K562 (cell line): Measurements from ENCODE around the gene PSMG3. TPM values are rescaled to one million over a fixed set of nuclear protein-coding genes. Genes with fewer than 3 reads are reported as not detected.

ENCODE experiments used
- ATAC-seq: fragments of 200-7000 bp; cut with Tn5 transposase; 3 replicates; pipeline ENCODE4 v1.9.1; 2020; ENCODE audit warnings: moderate library complexity
- BruUV-seq: library from RNA; stranded (reverse); fragments of 400-500 nt; replicated peaks from 2 replicates; lab custom pipeline; 2021; lab: Mats Ljungman, UMichigan
- CTCF ChIA-PET: fragments of 300-600 bp; formaldehyde crosslinking; extraction: SDS; loops from one replicate; lab custom pipeline; 2021; ENCODE audit warnings: low intra/inter-chr PET ratio; lab: Yijun Ruan, JAX
- POLR2A ChIA-PET: fragments of 300-600, 350-650 bp; sonication (Branson Sonifier 250); formaldehyde crosslinking; extraction: SDS; loops from one replicate; lab custom pipeline; 2021; ENCODE audit warnings: antibody characterized with exemption, inconsistent platforms; lab: Yijun Ruan, JAX
- DNase-seq, 4 experiments: peaks; one replicate each; pipeline versions ENCODE4 v3.0.0 to v3.0.0-alpha.2; 2011 to 2018; ENCODE audit warnings: low spot score in 3 of 4, mixed read lengths in 3 of 4; ENCODE audit errors: extremely low read depth in 1 of 4
- FAIRE-seq: peaks from 2 replicates; lab custom pipeline; 2011; peaks lifted over from hg19 to GRCh38; lab: Jason Lieb, UNC
- H2AFZ ChIP-seq: 2 replicates; pipeline ENCODE4 v1.6.0; 2011; ENCODE audit warnings: low read depth, low read length, control low read depth, inconsistent platforms
- H3K27ac ChIP-seq: fragments of 200-600 bp; 3 replicates; pipeline ENCODE4 v1.8.0; 2011; ENCODE audit warnings: low read depth, mild to moderate bottlenecking, control low read depth, inconsistent platforms, low read length, moderate library complexity, mixed read lengths; ENCODE audit errors: extremely low read depth
- H3K27me3 ChIP-seq, 2 experiments: fragments of 300-600 bp in 1 of 2; 2 replicates in 1 of 2; 3 replicates in 1 of 2; pipeline versions ENCODE4 v1.6.0 to v1.8.0; 2011; ENCODE audit warnings: inconsistent platforms in 2 of 2, low read length in 2 of 2, mild to moderate bottlenecking in 1 of 2, mixed read lengths in 1 of 2, moderate library complexity in 1 of 2; ENCODE audit not compliant: control insufficient read depth in 2 of 2, insufficient read depth in 2 of 2
- H3K36me3 ChIP-seq: fragments of 300-600 bp; 3 replicates; pipeline ENCODE4 v1.8.0; 2011; ENCODE audit warnings: mild to moderate bottlenecking, low read length, inconsistent platforms; ENCODE audit not compliant: control insufficient read depth, insufficient read depth
- H3K4me1 ChIP-seq, 2 experiments: fragments of 200-600 bp in 1 of 2; replicated peaks in 1 of 2; 2 replicates in 1 of 2; 3 replicates in 1 of 2; pipeline versions ENCODE4 v1.5.1 to v1.8.0; 2011; ENCODE audit warnings: inconsistent platforms in 2 of 2, low read length in 2 of 2, mild to moderate bottlenecking in 1 of 2, mixed read lengths in 1 of 2, moderate library complexity in 1 of 2; ENCODE audit not compliant: control insufficient read depth in 2 of 2, insufficient read depth in 2 of 2
- H3K4me2 ChIP-seq: 2 replicates; pipeline ENCODE4 v1.6.1; 2011; ENCODE audit warnings: low read length, control low read depth, inconsistent platforms, mixed read lengths; ENCODE audit not compliant: insufficient read depth
- H3K4me3 ChIP-seq: fragments of 200-600 bp; sonication (generic), shearing (Covaris generic); 2 replicates; pipeline ENCODE4 v1.5.1; 2016; ENCODE audit warnings: control low read depth, inconsistent platforms
- H3K79me2 ChIP-seq: fragments of 200-600 bp; 3 replicates; pipeline ENCODE4 v1.8.0; 2011; ENCODE audit warnings: low read length, inconsistent platforms; ENCODE audit not compliant: control insufficient read depth, insufficient read depth
- H3K9ac ChIP-seq, 2 experiments: 2 replicates each; pipeline versions ENCODE4 v1.6.0 to v1.6.1; 2011; ENCODE audit warnings: low read depth in 2 of 2, low read length in 2 of 2, control low read depth in 1 of 2, inconsistent platforms in 1 of 2, mild to moderate bottlenecking in 1 of 2, mixed read lengths in 1 of 2; ENCODE audit not compliant: insufficient read depth in 1 of 2
- H3K9me1 ChIP-seq: one replicate; pipeline ENCODE4 v1.6.0; 2011; ENCODE audit warnings: inconsistent platforms, mild to moderate bottlenecking, low read length, moderate library complexity; ENCODE audit not compliant: control insufficient read depth, insufficient read depth
- H3K9me3 ChIP-seq: replicated peaks from 2 replicates; pipeline ENCODE4 v1.5.1; 2011; ENCODE audit warnings: low read depth, low read length, inconsistent platforms; ENCODE audit not compliant: control insufficient read depth, insufficient read depth
- H4K20me1 ChIP-seq: replicated peaks from 2 replicates; pipeline ENCODE4 v1.6.1; 2011; ENCODE audit warnings: low read length, inconsistent platforms, mixed read lengths; ENCODE audit not compliant: control insufficient read depth, insufficient read depth
- CBX3 ChIP-seq, 2 experiments: IDR thresholded peaks; 1 replicate in 1 of 2; 2 replicates in 1 of 2; pipeline ENCODE4 v1.6.1; 2012; ENCODE audit warnings: inconsistent platforms in 2 of 2, low read length in 2 of 2, borderline replicate concordance in 1 of 2, control low read depth in 1 of 2
- CREB3 ChIP-seq: fragments of 450-650 bp; conservative IDR thresholded peaks from 2 replicates; pipeline ENCODE4 v1.6.1; 2016; ENCODE audit warnings: missing genetic modification characterization, low read depth, mild to moderate bottlenecking, missing compliant biosample characterization, moderate library complexity
- DDX20 ChIP-seq: fragments of 450-650 bp; IDR thresholded peaks from 2 replicates; pipeline ENCODE4 v1.6.1; 2016; ENCODE audit warnings: missing genetic modification characterization, low read depth, mild to moderate bottlenecking, missing compliant biosample characterization, moderate library complexity
- FOXA1 ChIP-seq: fragments of 450-650 bp; IDR thresholded peaks from 2 replicates; pipeline ENCODE4 v1.6.1; 2016; ENCODE audit warnings: mild to moderate bottlenecking, borderline replicate concordance
- HOXB6 ChIP-seq: fragments of 250-450 bp; sonication (Bioruptor Pico); IDR thresholded peaks from 2 replicates; pipeline ENCODE4 v1.5.1; 2022; ENCODE audit warnings: mild to moderate bottlenecking, borderline replicate concordance
- PURB ChIP-seq: sonication (generic); formaldehyde crosslinking; IDR thresholded peaks from 2 replicates; pipeline ENCODE4 v1.9.0; 2021; ENCODE audit warnings: low read depth, mild to moderate bottlenecking, missing genetic modification reagents
- RBM15 ChIP-seq: fragments of 200-400 bp; formaldehyde crosslinking; IDR thresholded peaks from 2 replicates; pipeline ENCODE4 v1.6.1; 2018; ENCODE audit warnings: mild to moderate bottlenecking, low read length, moderate library complexity; ENCODE audit not compliant: insufficient read depth
- RNF219 ChIP-seq: fragments of 250-450 bp; sonication (Bioruptor Pico); IDR thresholded peaks from 2 replicates; pipeline ENCODE4 v1.5.0; 2022; ENCODE audit warnings: mild to moderate bottlenecking
- SNRNP70 ChIP-seq: fragments of 200-400 bp; formaldehyde crosslinking; optimal IDR thresholded peaks from 2 replicates; pipeline ENCODE3; 2017; ENCODE audit warnings: low read depth, low read length
- SRSF7 ChIP-seq: fragments of 200-400 bp; formaldehyde crosslinking; optimal IDR thresholded peaks from 2 replicates; pipeline ENCODE3; 2017; ENCODE audit warnings: mild to moderate bottlenecking, low read depth, low read length
- THRAP3 ChIP-seq: fragments of 450-650 bp; IDR thresholded peaks from 2 replicates; pipeline ENCODE4 v1.6.1; 2016; ENCODE audit warnings: mild to moderate bottlenecking, inconsistent platforms, borderline replicate concordance
- ZBED1 ChIP-seq: IDR thresholded peaks from 2 replicates; pipeline ENCODE4 v1.6.1; 2014
- ZKSCAN3 ChIP-seq: fragments of 250-450 bp; sonication (Bioruptor Pico); IDR thresholded peaks from 2 replicates; pipeline ENCODE4 v1.4.0; 2020
- ZNF165 ChIP-seq: fragments of 250-450 bp; sonication (Bioruptor Pico); IDR thresholded peaks from 2 replicates; pipeline ENCODE4 v1.4.0; 2020; ENCODE audit warnings: borderline replicate concordance
- ZNF398 ChIP-seq: fragments of 250-450 bp; sonication (Bioruptor Pico); IDR thresholded peaks from 2 replicates; pipeline ENCODE4 v1.8.0; 2021; ENCODE audit warnings: moderate library complexity, mild to moderate bottlenecking, inconsistent platforms
- WGBS: fragments of 100-300 bp; shearing (Covaris generic); methylation state at CpG from one replicate; pipeline ENCODE4 v1.1.6; 2016; ENCODE audit warnings: low coverage, mixed read lengths; ENCODE audit not compliant: insufficient coverage; ENCODE audit errors: missing lambda C conversion rate; 5-methylcytosine and 5-hydroxymethylcytosine counted together
- in situ Hi-C: fragments of 300-500 bp; cut with MboI; formaldehyde crosslinking; loops from 4 replicates; pipeline ENCODE4 v1.15.0; 2018; ENCODE audit warnings: inconsistent platforms, mixed read lengths
- intact Hi-C: fragments of 100-400 bp; cut with micrococcal nuclease; formaldehyde crosslinking; loops from 2 replicates; pipeline ENCODE4 v1.14.2; 2022
- polyA plus RNA-seq, 8 experiments: library from polyadenylated mRNA; depleted of rRNA in 4 of 8; stranded (reverse) in 5 of 8; unstranded in 3 of 8; fragments of >200 nt; fragmentation: Nextera tagmentation in 2 of 8; fragmentation: Illumina TruSeq in 1 of 8; extraction: Ambion mirVana in 2 of 8; extraction: Trizol in 1 of 8; gene quantifications; 2 replicates each; pipeline versions ENCODE4 v1.2.1 to v1.2.3, GENCODE V29; 2011 to 2014; ENCODE audit warnings: inconsistent platforms in 1 of 8, missing spikeins in 1 of 8
- total RNA-seq, 7 experiments: library from RNA; depleted of rRNA in 6 of 7; stranded (reverse); fragments of >200 nt in 6 of 7; fragmentation: Illumina TruSeq in 2 of 7; extraction: Trizol in 2 of 7; gene quantifications; 2 replicates each; pipeline versions ENCODE4 v1.2.1 to v1.2.3, GENCODE V29; 2011 to 2021; ENCODE audit warnings: low replicate concordance in 1 of 7

Gene PSMG3
- total and polyA plus RNA-seq, 9 of the 15 experiments (the other 6 are each of a cell fraction or from before 2014, with no cell fraction given): 34.8 to 122 (median 80.1) TPM

GRCh38 chr7:1591876-1592275 lies 22.0 kb upstream of the PSMG3 start:
- Histone ChIP-seq H3K9me1 (no peaks in the 10 kb centered on the region), H3K27ac (no peak overlapping the region), H3K79me2 (no peaks in the 10 kb centered on the region), H3K4me2 (no peak overlapping the region), H4K20me1 (peaks cover 11% of the 10 kb centered on the region; the same call in 1 of the 2 replicates), H3K9me3 (no peaks in the 10 kb centered on the region), H3K4me3 (no peak overlapping the region), H3K9ac (no peak overlapping the region), H3K4me1 (peaks cover 0 to 21% of the 10 kb centered on the region in 2 experiments; a peak in 3 of 5 replicates), H2AFZ (no peak overlapping the region), H3K27me3 (peaks cover 57 to 75% of the 10 kb centered on the region in 2 experiments), H3K36me3 (no peaks in the 10 kb centered on the region)
- POLR2A ChIA-PET: no interaction called here
- FAIRE-seq: no peak
- CTCF ChIA-PET: no interaction called here
- DNase-seq: no peak
- under 1% methylated on average over 14 of the region's 15 CpGs for WGBS
- no peak for ATAC-seq
- intact Hi-C loops (no loop called here), in situ Hi-C loops (no loop called here)
- BruUV-seq: no TSS peak
- no peak for TF ChIP-seq ZNF398 (CRISPR knock-in tag)
- no peak for TF ChIP-seq CBX3 (IDR thresholded peaks at IDR 0.05; ENCODE audit: borderline replicate concordance in 1 of 2, low read length in 2 of 2)
- TF ChIP-seq RBM15: no peak
- no peak for TF ChIP-seq SRSF7
- no peak for TF ChIP-seq HOXB6 (CRISPR knock-in tag)
- no peak for TF ChIP-seq FOXA1
- no peak for TF ChIP-seq THRAP3
- no peak for TF ChIP-seq ZNF165 (CRISPR knock-in tag)
- TF ChIP-seq DDX20 (tag): no peak
- no peak for TF ChIP-seq SNRNP70
- no peak for TF ChIP-seq RNF219
- no peak for TF ChIP-seq PURB (CRISPR knock-in tag)
- TF ChIP-seq ZBED1: no peak
- TF ChIP-seq CREB3 (tag): no peak
- TF ChIP-seq ZKSCAN3 (CRISPR knock-in tag): no peak
